Activated naive CD8-positive, alpha-beta T cell treated with anti-CD3 and anti-CD28 coated beads, Interleukin-2, amount 50 U/mL, for 16 hours (primary cell): ENCODE data around the gene SYNPO2L.
"Not testable (repeated sequence)": the region's sequence is repeated elsewhere in the genome, so short reads cannot be mapped to it uniquely, and the experiment has no call there.

Experiments used
- DNase-seq: peaks from one replicate; pipeline ENCODE4 v3.0.0-alpha.2; 2020; ENCODE audit warnings: low read depth, low spot score

The SYNPO2L gene

GRCh38 chr10:73655990-73656298 lies at the start of gene SYNPO2L:
Gene SYNPO2L, minus strand, starts transcription at chr10:73656029. Its CDS starts 107 bp downstream, at chr10:73655922.
- no peak for DNase-seq

GRCh38 chr10:73703924-73704323 lies 48.1 kb upstream of the SYNPO2L start:
- not testable (repeated sequence) for DNase-seq

- not testable (repeated sequence) for DNase-seq
These were observed 43.0 kb upstream of the SYNPO2L start for GRCh38 chr10:73698819-73699218.

- not testable (repeated sequence) for DNase-seq
These were observed 41.9 kb upstream of the SYNPO2L start, which contains the start of gene AGAP5 for GRCh38 chr10:73697675-73698159. Gene AGAP5, minus strand, starts transcription at chr10:73698109. Its CDS starts 354 bp downstream, at chr10:73697755.

GRCh38 chr10:73695302-73695701 lies 39.5 kb upstream of the SYNPO2L start:
- DNase-seq = not testable (repeated sequence)

- DNase-seq = not testable (repeated sequence)
These were observed 34.9 kb upstream of the SYNPO2L start for GRCh38 chr10:73690755-73691154.

- not testable (repeated sequence) for DNase-seq
These were observed 33.8 kb upstream of the SYNPO2L start for GRCh38 chr10:73689596-73689995.

GRCh38 chr10:73687641-73688040 lies 31.8 kb upstream of the SYNPO2L start:
- DNase-seq = not testable (repeated sequence)

GRCh38 chr10:73674546-73674945 lies 18.7 kb upstream of the SYNPO2L start:
- not testable (repeated sequence) for DNase-seq

- not testable (repeated sequence) for DNase-seq
These were observed 12.5 kb upstream of the SYNPO2L start for GRCh38 chr10:73668378-73668777.

- DNase-seq = not testable (repeated sequence)
These were observed 10.5 kb upstream of the SYNPO2L start for GRCh38 chr10:73666153-73666809.

- not testable (repeated sequence) for DNase-seq
These were observed 9.8 kb upstream of the SYNPO2L start for GRCh38 chr10:73665581-73665980.

GRCh38 chr10:73664156-73665040 lies 8.6 kb upstream of the SYNPO2L start:
- not testable (repeated sequence) for DNase-seq

GRCh38 chr10:73663621-73664020 lies 7.8 kb upstream of the SYNPO2L start:
- not testable (repeated sequence) for DNase-seq

GRCh38 chr10:73662705-73663104 lies 6.9 kb upstream of the SYNPO2L start:
- not testable (repeated sequence) for DNase-seq

- no peak for DNase-seq
These were observed 406 bp downstream of the SYNPO2L start for GRCh38 chr10:73655257-73655989.

- DNase-seq = no peak
These were observed 2.1 kb downstream of the SYNPO2L start for GRCh38 chr10:73653701-73654100.

- no peak for DNase-seq
These were observed 2.6 kb downstream of the SYNPO2L start for GRCh38 chr10:73653195-73653594.

- no peak for DNase-seq
These were observed 5.1 kb downstream of the SYNPO2L start for GRCh38 chr10:73650537-73651331.

- DNase-seq = no peak
These were observed 5.8 kb downstream of the SYNPO2L start for GRCh38 chr10:73649876-73650536.
